ENCODE measurements around the gene RNF151.

DNA sequence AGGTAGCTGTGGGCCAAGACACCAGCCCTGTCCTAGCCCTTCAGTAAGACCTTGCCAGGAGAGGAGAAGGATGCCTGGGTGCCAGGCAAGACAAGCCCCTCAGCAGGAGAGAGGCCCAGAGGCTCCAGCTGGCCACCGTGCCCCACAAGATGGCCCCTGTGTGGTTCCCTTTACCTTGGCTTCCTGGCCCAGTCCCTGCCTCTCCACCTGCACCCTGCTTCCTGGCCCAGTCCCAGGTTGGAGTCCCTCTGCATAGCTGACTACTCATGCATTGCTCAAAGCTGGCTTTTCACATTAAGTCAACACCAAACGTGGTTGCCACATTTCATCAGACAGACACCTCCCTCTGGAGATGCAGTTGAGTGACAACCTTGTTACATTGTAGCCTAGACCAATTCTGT lies 27.1 kb downstream of the RNF151 start:
- TF ChIP-seq, protein P1, sequence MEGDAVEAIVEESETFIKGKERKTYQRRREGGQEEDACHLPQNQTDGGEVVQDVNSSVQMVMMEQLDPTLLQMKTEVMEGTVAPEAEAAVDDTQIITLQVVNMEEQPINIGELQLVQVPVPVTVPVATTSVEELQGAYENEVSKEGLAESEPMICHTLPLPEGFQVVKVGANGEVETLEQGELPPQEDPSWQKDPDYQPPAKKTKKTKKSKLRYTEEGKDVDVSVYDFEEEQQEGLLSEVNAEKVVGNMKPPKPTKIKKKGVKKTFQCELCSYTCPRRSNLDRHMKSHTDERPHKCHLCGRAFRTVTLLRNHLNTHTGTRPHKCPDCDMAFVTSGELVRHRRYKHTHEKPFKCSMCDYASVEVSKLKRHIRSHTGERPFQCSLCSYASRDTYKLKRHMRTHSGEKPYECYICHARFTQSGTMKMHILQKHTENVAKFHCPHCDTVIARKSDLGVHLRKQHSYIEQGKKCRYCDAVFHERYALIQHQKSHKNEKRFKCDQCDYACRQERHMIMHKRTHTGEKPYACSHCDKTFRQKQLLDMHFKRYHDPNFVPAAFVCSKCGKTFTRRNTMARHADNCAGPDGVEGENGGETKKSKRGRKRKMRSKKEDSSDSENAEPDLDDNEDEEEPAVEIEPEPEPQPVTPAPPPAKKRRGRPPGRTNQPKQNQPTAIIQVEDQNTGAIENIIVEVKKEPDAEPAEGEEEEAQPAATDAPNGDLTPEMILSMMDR (IDR thresholded peaks at IDR 0.05; ENCODE audit: low read length), result no peak
- no peak for TF ChIP-seq EZH2phosphoT487 (IDR thresholded peaks at IDR 0.05; ENCODE audit: low read length)

Measured in MM.1S (cell line).